GM12865 (cell line): Measurements from ENCODE around the gene SP9.

ENCODE experiments used
- DNase-seq: peaks from one replicate; pipeline ENCODE4 v3.0.0; 2010; ENCODE audit warnings: low read depth
- H3K4me3 ChIP-seq: 2 replicates; pipeline ENCODE4 v1.5.1; 2011; ENCODE audit warnings: mild to moderate bottlenecking, low read depth, low read length, control low read depth
- CTCF ChIP-seq: IDR thresholded peaks from 2 replicates; pipeline ENCODE4 v1.5.1; 2011; ENCODE audit warnings: low read length, control low read depth, low read depth, inconsistent platforms; ENCODE audit not compliant: insufficient read depth; ENCODE audit errors: missing control alignments

SP9 gene

GRCh38 chr2:174333372-174334277, 1.1 kb upstream of the SP9 start:
- no peak overlapping the region for H3K4me3 ChIP-seq
- no peak for DNase-seq
- no peak for TF ChIP-seq CTCF

- H3K4me3 ChIP-seq = no peak overlapping the region
- TF ChIP-seq CTCF = no peak
- DNase-seq = no peak
These were observed 457 bp upstream of the SP9 start for GRCh38 chr2:174334278-174334715.

DNA sequence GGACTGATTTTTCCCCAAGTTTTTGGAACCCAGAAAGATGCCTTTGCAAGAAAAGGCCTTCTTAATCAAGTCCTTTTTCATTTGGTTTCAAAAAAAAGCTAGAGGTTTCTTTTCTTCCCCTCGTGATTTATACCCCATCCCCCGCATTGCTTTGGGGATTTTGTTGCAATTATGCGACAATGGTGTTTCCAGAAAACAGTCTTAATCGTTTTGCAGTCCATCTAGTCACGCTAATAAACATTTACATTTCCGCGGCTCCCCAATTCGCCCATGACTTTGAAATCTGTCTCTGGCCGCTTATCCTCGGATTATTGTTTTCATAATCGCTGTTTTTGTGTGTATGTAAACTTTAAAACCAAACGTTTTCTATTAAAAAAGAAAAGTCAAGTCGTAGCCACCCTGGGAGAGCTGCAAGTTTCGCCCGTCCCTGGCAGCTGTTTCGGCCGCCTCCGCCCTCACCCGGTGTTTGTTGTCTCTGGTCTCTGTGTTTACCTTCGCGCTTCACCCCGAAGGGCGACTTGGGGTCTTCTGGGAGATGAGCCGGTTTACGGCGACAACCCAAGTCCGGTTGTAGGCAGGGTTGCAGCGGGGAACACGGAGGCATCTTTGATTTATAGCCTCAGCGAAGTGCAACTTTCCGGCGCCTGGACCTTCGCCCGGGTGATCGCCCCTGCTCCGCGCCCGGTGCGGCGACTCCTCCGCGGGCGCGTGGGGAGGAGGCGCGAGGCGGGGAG, 667 bp downstream of the SP9 start:
- H3K4me3 ChIP-seq = peak overlapping the region; percentile 58

GRCh38 chr2:174335988-174336500, 1.3 kb downstream of the SP9 start:
- no peak for TF ChIP-seq CTCF
- H3K4me3 ChIP-seq = peak overlapping the region; percentile 58
- DNase-seq = no peak

More for the DNA sequence above, 667 bp downstream of the SP9 start:
- TF ChIP-seq CTCF = no peak
- no peak for DNase-seq

GRCh38 chr2:174336501-174337336, 2.0 kb downstream of the SP9 start:
- peak; percentile 71 for DNase-seq
- peak; percentile 14 for TF ChIP-seq CTCF
- peak overlapping the region; percentile 58 for H3K4me3 ChIP-seq
